ENCODE measurements around the gene TCOF1. TPM values are rescaled to one million over a fixed set of nuclear protein-coding genes. Genes with fewer than 3 reads are reported as not detected.

The TCOF1 gene
- total RNA-seq, 5 donors from 2014 or later (not counting 1 experiment from before 2014, with no cell fraction given), result 50.4 to 67.8 (median 58.4) TPM

GRCh38 chr5:150401076-150401375, 43.5 kb downstream of the TCOF1 start:
- Histone ChIP-seq H3K4me3 (ENCODE audit: control insufficient read depth in 1 of 2, extremely low read depth in 1 of 2, low read length in 1 of 2) (no peak overlapping the region), H3K36me3 (ENCODE audit: control insufficient read depth in 2 of 2, extremely low read depth in 1 of 2, insufficient read depth in 1 of 2, low read length in 1 of 2) (peaks cover 39 to 83% of the 10 kb centered on the region in 2 donors), H3K27ac (ENCODE audit: low read length) (peak overlapping the region; percentile 29), H3K4me1 (ENCODE audit: control insufficient read depth in 1 of 2, extremely low read depth in 1 of 2, insufficient read depth in 2 of 2, low read length in 2 of 2) (peaks cover 0 to 2% of the 10 kb centered on the region in 2 experiments), H3K9me3 (no peaks in the 10 kb centered on the region), H3K27me3 (replicated peaks in 1 of 2; ENCODE audit: control insufficient read depth in 2 of 2, extremely low read depth in 1 of 2, insufficient read depth in 2 of 2, low read length in 1 of 2) (no peaks in the 10 kb centered on the region)
- ATAC-seq (replicated peaks in 1 of 4) (no peak), DNase-seq (no peak)
- Mint-ChIP-seq H3K4me1 (peaks cover 0 to 12% (median under 1%) of the 10 kb centered on the region in 3 donors), H3K27ac (peak overlapping the region; percentile 41 to 46), H3K36me3 (peaks cover 44% of the 10 kb centered on the region), H3K4me3 (peak overlapping the region in 1 of 3 donors; percentile 20), H3K9me3 (no peaks in the 10 kb centered on the region), H3K27me3 (no peaks in the 10 kb centered on the region)
- POLR2A ChIA-PET, result interaction anchor here (0.6 to 1.0 kb wide), 2 partner anchors 10 to 1174 kb away, joined by 6 to 18 read pairs; no protein-coding TSS in a partner anchor
- CTCF ChIA-PET, result no interaction called here
- WGBS (ENCODE audit: insufficient coverage), result 0% methylated on average over 1 of the region's 3 CpGs

DNA sequence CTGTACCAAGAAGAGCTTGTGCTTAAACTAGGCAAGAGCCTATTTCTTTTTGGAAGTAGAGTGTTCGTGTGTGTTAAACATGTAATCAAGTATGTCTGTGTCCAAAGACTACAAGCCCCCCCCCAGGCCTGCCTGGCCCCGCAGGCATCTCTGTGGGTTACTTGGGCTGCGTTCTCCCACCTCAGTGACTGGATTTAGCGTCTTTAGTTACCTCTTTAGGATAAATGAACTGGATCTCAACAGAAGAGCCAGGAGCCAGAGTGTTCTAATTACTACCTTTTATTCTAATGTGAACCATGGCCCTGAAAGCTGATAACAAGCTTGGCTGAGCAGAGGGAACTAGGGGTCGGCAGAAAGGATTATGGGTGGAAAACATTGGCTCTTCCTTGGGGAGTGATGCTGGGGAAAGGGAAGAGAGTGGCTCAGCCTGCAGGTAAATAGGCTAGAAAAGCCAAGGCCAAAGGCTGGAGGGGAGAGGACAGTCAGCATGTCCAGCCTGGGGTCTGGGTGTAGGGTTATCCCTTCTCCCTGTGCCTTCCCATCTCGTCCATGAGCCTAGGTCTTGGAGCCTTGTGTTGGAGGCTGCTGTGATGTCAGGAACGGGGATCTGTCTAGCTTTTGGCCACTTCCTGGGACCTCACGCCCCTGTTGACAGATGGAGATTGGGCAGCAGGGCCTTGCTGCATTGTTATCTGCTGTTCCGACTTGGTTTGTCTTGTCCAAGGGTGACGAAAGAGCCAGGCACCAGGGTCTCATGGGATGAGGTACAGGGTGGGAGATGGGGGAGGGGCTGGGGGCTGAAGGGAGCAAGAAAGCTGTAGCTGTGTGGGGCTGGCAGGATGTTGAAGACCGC, 44.1 kb downstream of the TCOF1 start:
- Histone ChIP-seq H3K36me3 (ENCODE audit: control insufficient read depth in 2 of 2, extremely low read depth in 1 of 2, insufficient read depth in 1 of 2, low read length in 1 of 2) (peaks cover 40 to 83% of the 10 kb centered on the region in 2 donors), H3K27ac (ENCODE audit: low read length) (no peak overlapping the region), H3K4me3 (ENCODE audit: control insufficient read depth in 1 of 2, extremely low read depth in 1 of 2, low read length in 1 of 2) (no peak overlapping the region), H3K9me3 (no peaks in the 10 kb centered on the region), H3K27me3 (replicated peaks in 1 of 2; ENCODE audit: control insufficient read depth in 2 of 2, extremely low read depth in 1 of 2, insufficient read depth in 2 of 2, low read length in 1 of 2) (no peaks in the 10 kb centered on the region), H3K4me1 (ENCODE audit: control insufficient read depth in 1 of 2, extremely low read depth in 1 of 2, insufficient read depth in 2 of 2, low read length in 2 of 2) (peaks cover 0 to 4% of the 10 kb centered on the region in 2 experiments)
- Mint-ChIP-seq H3K27me3 (no peaks in the 10 kb centered on the region), H3K4me3 (peak overlapping the region in 1 of 3 donors; percentile 20), H3K4me1 (peaks cover 0 to 15% (median 2%) of the 10 kb centered on the region in 3 donors), H3K9me3 (no peaks in the 10 kb centered on the region), H3K27ac (peak overlapping the region; percentile 41 to 53), H3K36me3 (peaks cover 41% of the 10 kb centered on the region)
- WGBS (ENCODE audit: insufficient coverage), result 87% methylated on average over 6 of the region's 11 CpGs
- DNase-seq (no peak), ATAC-seq (replicated peaks in 1 of 4) (no peak)
- ChIA-PET POLR2A (interaction anchor here (0.6 kb wide), 2 partner anchors 9 to 1175 kb away, joined by 9 to 18 read pairs; no protein-coding TSS in a partner anchor), CTCF (no interaction called here)

GRCh38 chr5:150402229-150402773, 44.8 kb downstream of the TCOF1 start:
- no peak overlapping the region for H3K4me3 Mint-ChIP-seq
- no peaks in the 10 kb centered on the region for H3K27me3 Mint-ChIP-seq
- DNase-seq (no peak), ATAC-seq (replicated peaks in 1 of 4) (no peak)
- no peaks in the 10 kb centered on the region for H3K9me3 ChIP-seq
- H3K36me3 Mint-ChIP-seq, result peaks cover 45% of the 10 kb centered on the region
- H3K4me1 Mint-ChIP-seq, result peaks cover 0 to 15% (median 6%) of the 10 kb centered on the region in 3 donors
- ChIA-PET CTCF (no interaction called here), POLR2A (interaction anchor here in 1 of 2 donors (0.6 kb wide), 1 partner anchor 8 kb away, joined by 9 read pairs; no protein-coding TSS in a partner anchor)
- no peaks in the 10 kb centered on the region for H3K27me3 ChIP-seq (replicated peaks in 1 of 2; ENCODE audit: control insufficient read depth in 2 of 2, extremely low read depth in 1 of 2, insufficient read depth in 2 of 2, low read length in 1 of 2)
- peak overlapping the region in 1 of 2 donors; percentile 23 for H3K27ac Mint-ChIP-seq
- no peaks in the 10 kb centered on the region for H3K9me3 Mint-ChIP-seq
- H3K4me3 ChIP-seq (ENCODE audit: control insufficient read depth in 1 of 2, extremely low read depth in 1 of 2, low read length in 1 of 2), result no peak overlapping the region
- 90% methylated on average over 4 of the region's 4 CpGs for WGBS (ENCODE audit: insufficient coverage)
- H3K36me3 ChIP-seq (ENCODE audit: control insufficient read depth in 2 of 2, extremely low read depth in 1 of 2, insufficient read depth in 1 of 2, low read length in 1 of 2), result peaks cover 37 to 89% of the 10 kb centered on the region in 2 donors
- no peak overlapping the region for H3K27ac ChIP-seq (ENCODE audit: low read length)
- H3K4me1 ChIP-seq (ENCODE audit: control insufficient read depth in 1 of 2, extremely low read depth in 1 of 2, insufficient read depth in 2 of 2, low read length in 2 of 2), result peaks cover 0 to 11% of the 10 kb centered on the region in 2 experiments

- Histone ChIP-seq H3K36me3 (ENCODE audit: control insufficient read depth in 2 of 2, extremely low read depth in 1 of 2, insufficient read depth in 1 of 2, low read length in 1 of 2) (peaks cover 31 to 91% of the 10 kb centered on the region in 2 donors), H3K27me3 (replicated peaks in 1 of 2; ENCODE audit: control insufficient read depth in 2 of 2, extremely low read depth in 1 of 2, insufficient read depth in 2 of 2, low read length in 1 of 2) (no peaks in the 10 kb centered on the region), H3K4me3 (ENCODE audit: control insufficient read depth in 1 of 2, extremely low read depth in 1 of 2, low read length in 1 of 2) (no peak overlapping the region), H3K9me3 (no peaks in the 10 kb centered on the region), H3K4me1 (ENCODE audit: control insufficient read depth in 1 of 2, extremely low read depth in 1 of 2, insufficient read depth in 2 of 2, low read length in 2 of 2) (peaks cover 0 to 16% of the 10 kb centered on the region in 2 experiments), H3K27ac (ENCODE audit: low read length) (no peak overlapping the region)
- peak overlapping the region in 1 of 2 donors; percentile 23 for H3K27ac Mint-ChIP-seq
- no peak overlapping the region for H3K4me3 Mint-ChIP-seq
- ChIA-PET CTCF (no interaction called here), POLR2A (no interaction called here)
- 92% methylated on average over 9 of the region's 12 CpGs for WGBS (ENCODE audit: insufficient coverage)
- H3K27me3 Mint-ChIP-seq, result no peaks in the 10 kb centered on the region
- peaks cover 44% of the 10 kb centered on the region for H3K36me3 Mint-ChIP-seq
- H3K9me3 Mint-ChIP-seq, result no peaks in the 10 kb centered on the region
- no peak for ATAC-seq (replicated peaks in 1 of 4)
- no peak for DNase-seq
- peaks cover 0 to 17% (median 8%) of the 10 kb centered on the region in 3 donors for H3K4me1 Mint-ChIP-seq
These were observed 45.4 kb downstream of the TCOF1 start for GRCh38 chr5:150402901-150403342.

GRCh38 chr5:150404121-150404520, 46.6 kb downstream of the TCOF1 start:
- Mint-ChIP-seq H3K27me3 (no peaks in the 10 kb centered on the region), H3K9me3 (no peaks in the 10 kb centered on the region), H3K4me3 (no peak overlapping the region), H3K36me3 (peaks cover 43% of the 10 kb centered on the region), H3K4me1 (peaks cover 7 to 28% (median 19%) of the 10 kb centered on the region in 3 donors), H3K27ac (peak overlapping the region in 1 of 2 donors; percentile 22)
- CTCF ChIA-PET, result no interaction called here
- Histone ChIP-seq H3K27ac (ENCODE audit: low read length) (no peak overlapping the region), H3K36me3 (ENCODE audit: control insufficient read depth in 2 of 2, extremely low read depth in 1 of 2, insufficient read depth in 1 of 2, low read length in 1 of 2) (peaks cover 32 to 89% of the 10 kb centered on the region in 2 donors), H3K4me3 (ENCODE audit: control insufficient read depth in 1 of 2, extremely low read depth in 1 of 2, low read length in 1 of 2) (no peak overlapping the region), H3K4me1 (ENCODE audit: control insufficient read depth in 1 of 2, extremely low read depth in 1 of 2, insufficient read depth in 2 of 2, low read length in 2 of 2) (peaks cover 0 to 28% of the 10 kb centered on the region in 2 experiments), H3K9me3 (no peaks in the 10 kb centered on the region), H3K27me3 (replicated peaks in 1 of 2; ENCODE audit: control insufficient read depth in 2 of 2, extremely low read depth in 1 of 2, insufficient read depth in 2 of 2, low read length in 1 of 2) (no peaks in the 10 kb centered on the region)
- 95% methylated on average over 5 of the region's 5 CpGs for WGBS (ENCODE audit: insufficient coverage)
- no peak for ATAC-seq (replicated peaks in 1 of 4)
- DNase-seq, result no peak
- POLR2A ChIA-PET, result interaction anchor here in 1 of 2 donors (0.6 to 1.0 kb wide), 2 partner anchors 8 to 47 kb away, joined by 3 to 5 read pairs; no protein-coding TSS in a partner anchor

DNA sequence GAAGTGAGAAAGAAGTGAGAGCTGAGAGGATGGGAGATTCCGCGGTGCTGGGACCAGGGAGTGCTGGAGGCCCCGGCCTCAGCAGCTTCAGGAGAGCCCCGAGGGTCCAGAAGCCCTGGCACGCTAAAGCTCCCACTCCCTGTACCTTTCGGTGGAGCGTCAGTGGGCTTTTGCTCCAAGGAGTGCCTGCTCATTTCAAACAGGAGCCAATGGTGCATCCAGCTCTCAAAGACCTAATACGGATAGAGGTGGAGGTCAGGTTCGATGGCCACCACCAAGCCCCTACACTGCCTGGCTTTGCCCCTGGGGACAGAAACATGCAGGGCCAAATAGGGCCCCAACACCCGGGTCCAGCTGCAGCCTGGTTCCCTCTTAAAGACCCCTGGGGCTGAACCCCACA, 47.0 kb downstream of the TCOF1 start:
- Mint-ChIP-seq H3K36me3 (peaks cover 44% of the 10 kb centered on the region), H3K9me3 (no peaks in the 10 kb centered on the region), H3K27me3 (no peaks in the 10 kb centered on the region), H3K27ac (no peak overlapping the region), H3K4me3 (no peak overlapping the region), H3K4me1 (peaks cover 7 to 28% (median 19%) of the 10 kb centered on the region in 3 donors)
- POLR2A ChIA-PET, result interaction anchor here in 1 of 2 donors (1.0 kb wide), 1 partner anchor 9 kb away, joined by 3 read pairs; no protein-coding TSS in a partner anchor
- WGBS (ENCODE audit: insufficient coverage), result 98% methylated on average over 8 of the region's 10 CpGs
- DNase-seq (no peak), ATAC-seq (replicated peaks in 1 of 4) (no peak)
- Histone ChIP-seq H3K27ac (ENCODE audit: low read length) (no peak overlapping the region), H3K27me3 (replicated peaks in 1 of 2; ENCODE audit: control insufficient read depth in 2 of 2, extremely low read depth in 1 of 2, insufficient read depth in 2 of 2, low read length in 1 of 2) (no peaks in the 10 kb centered on the region), H3K4me1 (ENCODE audit: control insufficient read depth in 1 of 2, extremely low read depth in 1 of 2, insufficient read depth in 2 of 2, low read length in 2 of 2) (peaks cover 0 to 31% of the 10 kb centered on the region in 2 experiments), H3K9me3 (no peaks in the 10 kb centered on the region), H3K4me3 (ENCODE audit: control insufficient read depth in 1 of 2, extremely low read depth in 1 of 2, low read length in 1 of 2) (no peak overlapping the region), H3K36me3 (ENCODE audit: control insufficient read depth in 2 of 2, extremely low read depth in 1 of 2, insufficient read depth in 1 of 2, low read length in 1 of 2) (peaks cover 32 to 85% of the 10 kb centered on the region in 2 donors)
- CTCF ChIA-PET, result interaction anchor here in 1 of 2 donors (0.8 kb wide), 1 partner anchor 46 kb away, joined by 3 read pairs; no protein-coding TSS in a partner anchor

All from T-cell (primary cell).